ENCODE data around the gene ACP2.

DNA sequence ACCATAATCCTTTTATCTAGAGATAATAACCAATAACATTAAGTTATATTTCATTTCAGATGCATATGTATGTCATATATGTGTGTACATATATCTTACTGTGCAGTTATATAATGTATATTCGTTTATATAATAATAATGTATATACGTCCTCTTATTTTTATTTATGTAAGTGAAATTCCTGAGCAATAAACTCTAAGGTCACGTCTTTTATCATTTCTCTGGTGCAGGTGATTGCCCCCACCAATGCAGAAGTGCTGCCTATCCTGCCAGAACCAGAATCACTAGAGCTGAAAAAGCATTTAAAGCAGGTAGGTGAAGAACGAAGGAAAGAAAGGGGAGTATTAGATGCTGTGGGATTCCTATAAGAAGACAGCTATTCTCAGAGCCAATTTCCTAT lies 30.2 kb upstream of the ACP2 start:
- TF ChIP-seq, protein P1, sequence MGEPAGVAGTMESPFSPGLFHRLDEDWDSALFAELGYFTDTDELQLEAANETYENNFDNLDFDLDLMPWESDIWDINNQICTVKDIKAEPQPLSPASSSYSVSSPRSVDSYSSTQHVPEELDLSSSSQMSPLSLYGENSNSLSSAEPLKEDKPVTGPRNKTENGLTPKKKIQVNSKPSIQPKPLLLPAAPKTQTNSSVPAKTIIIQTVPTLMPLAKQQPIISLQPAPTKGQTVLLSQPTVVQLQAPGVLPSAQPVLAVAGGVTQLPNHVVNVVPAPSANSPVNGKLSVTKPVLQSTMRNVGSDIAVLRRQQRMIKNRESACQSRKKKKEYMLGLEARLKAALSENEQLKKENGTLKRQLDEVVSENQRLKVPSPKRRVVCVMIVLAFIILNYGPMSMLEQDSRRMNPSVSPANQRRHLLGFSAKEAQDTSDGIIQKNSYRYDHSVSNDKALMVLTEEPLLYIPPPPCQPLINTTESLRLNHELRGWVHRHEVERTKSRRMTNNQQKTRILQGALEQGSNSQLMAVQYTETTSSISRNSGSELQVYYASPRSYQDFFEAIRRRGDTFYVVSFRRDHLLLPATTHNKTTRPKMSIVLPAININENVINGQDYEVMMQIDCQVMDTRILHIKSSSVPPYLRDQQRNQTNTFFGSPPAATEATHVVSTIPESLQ (CRISPR knock-in tag; IDR thresholded peaks at IDR 0.05), result no peak
- TF ChIP-seq, protein P2, sequence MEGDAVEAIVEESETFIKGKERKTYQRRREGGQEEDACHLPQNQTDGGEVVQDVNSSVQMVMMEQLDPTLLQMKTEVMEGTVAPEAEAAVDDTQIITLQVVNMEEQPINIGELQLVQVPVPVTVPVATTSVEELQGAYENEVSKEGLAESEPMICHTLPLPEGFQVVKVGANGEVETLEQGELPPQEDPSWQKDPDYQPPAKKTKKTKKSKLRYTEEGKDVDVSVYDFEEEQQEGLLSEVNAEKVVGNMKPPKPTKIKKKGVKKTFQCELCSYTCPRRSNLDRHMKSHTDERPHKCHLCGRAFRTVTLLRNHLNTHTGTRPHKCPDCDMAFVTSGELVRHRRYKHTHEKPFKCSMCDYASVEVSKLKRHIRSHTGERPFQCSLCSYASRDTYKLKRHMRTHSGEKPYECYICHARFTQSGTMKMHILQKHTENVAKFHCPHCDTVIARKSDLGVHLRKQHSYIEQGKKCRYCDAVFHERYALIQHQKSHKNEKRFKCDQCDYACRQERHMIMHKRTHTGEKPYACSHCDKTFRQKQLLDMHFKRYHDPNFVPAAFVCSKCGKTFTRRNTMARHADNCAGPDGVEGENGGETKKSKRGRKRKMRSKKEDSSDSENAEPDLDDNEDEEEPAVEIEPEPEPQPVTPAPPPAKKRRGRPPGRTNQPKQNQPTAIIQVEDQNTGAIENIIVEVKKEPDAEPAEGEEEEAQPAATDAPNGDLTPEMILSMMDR (IDR thresholded peaks at IDR 0.05), result no peak
- TF ChIP-seq ETV6 (CRISPR knock-in tag; IDR thresholded peaks at IDR 0.05), result no peak
- no peak for TF ChIP-seq ZNF138 (CRISPR knock-in tag; conservative IDR thresholded peaks at IDR 0.05)
- TF ChIP-seq ZBTB21 (CRISPR knock-in tag; IDR thresholded peaks at IDR 0.05; ENCODE audit: borderline replicate concordance), result no peak
- TF ChIP-seq, protein P3, sequence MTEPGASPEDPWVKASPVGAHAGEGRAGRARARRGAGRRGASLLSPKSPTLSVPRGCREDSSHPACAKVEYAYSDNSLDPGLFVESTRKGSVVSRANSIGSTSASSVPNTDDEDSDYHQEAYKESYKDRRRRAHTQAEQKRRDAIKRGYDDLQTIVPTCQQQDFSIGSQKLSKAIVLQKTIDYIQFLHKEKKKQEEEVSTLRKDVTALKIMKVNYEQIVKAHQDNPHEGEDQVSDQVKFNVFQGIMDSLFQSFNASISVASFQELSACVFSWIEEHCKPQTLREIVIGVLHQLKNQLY (CRISPR knock-in tag; IDR thresholded peaks at IDR 0.05), result no peak
- no peak for TF ChIP-seq ESRRA (CRISPR knock-in tag; IDR thresholded peaks at IDR 0.05; ENCODE audit: borderline replicate concordance)
- TF ChIP-seq NR2C2 (CRISPR knock-in tag; IDR thresholded peaks at IDR 0.05), result no peak
- TF ChIP-seq ZNF317 (CRISPR knock-in tag; IDR thresholded peaks at IDR 0.05; ENCODE audit: borderline replicate concordance, low read depth), result no peak
- TF ChIP-seq, protein P4, sequence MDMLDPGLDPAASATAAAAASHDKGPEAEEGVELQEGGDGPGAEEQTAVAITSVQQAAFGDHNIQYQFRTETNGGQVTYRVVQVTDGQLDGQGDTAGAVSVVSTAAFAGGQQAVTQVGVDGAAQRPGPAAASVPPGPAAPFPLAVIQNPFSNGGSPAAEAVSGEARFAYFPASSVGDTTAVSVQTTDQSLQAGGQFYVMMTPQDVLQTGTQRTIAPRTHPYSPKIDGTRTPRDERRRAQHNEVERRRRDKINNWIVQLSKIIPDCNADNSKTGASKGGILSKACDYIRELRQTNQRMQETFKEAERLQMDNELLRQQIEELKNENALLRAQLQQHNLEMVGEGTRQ (CRISPR knock-in tag; IDR thresholded peaks at IDR 0.05), result no peak
- TF ChIP-seq, protein P5, sequence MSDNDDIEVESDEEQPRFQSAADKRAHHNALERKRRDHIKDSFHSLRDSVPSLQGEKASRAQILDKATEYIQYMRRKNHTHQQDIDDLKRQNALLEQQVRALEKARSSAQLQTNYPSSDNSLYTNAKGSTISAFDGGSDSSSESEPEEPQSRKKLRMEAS (CRISPR knock-in tag; IDR thresholded peaks at IDR 0.05), result no peak
- TF ChIP-seq OVOL2 (CRISPR knock-in tag; IDR thresholded peaks at IDR 0.05; ENCODE audit: borderline replicate concordance), result no peak
- TF ChIP-seq NFE2L1 (CRISPR knock-in tag; IDR thresholded peaks at IDR 0.05), result no peak
- TF ChIP-seq JUN (CRISPR knock-in tag; IDR thresholded peaks at IDR 0.05), result no peak
